ENCODE results near the gene THBS1. TPM values are rescaled to one million over a fixed set of nuclear protein-coding genes. Genes with fewer than 3 reads are reported as not detected.

THBS1 gene
- total RNA-seq, 1 experiment from 2014 or later, result 499 TPM

DNA sequence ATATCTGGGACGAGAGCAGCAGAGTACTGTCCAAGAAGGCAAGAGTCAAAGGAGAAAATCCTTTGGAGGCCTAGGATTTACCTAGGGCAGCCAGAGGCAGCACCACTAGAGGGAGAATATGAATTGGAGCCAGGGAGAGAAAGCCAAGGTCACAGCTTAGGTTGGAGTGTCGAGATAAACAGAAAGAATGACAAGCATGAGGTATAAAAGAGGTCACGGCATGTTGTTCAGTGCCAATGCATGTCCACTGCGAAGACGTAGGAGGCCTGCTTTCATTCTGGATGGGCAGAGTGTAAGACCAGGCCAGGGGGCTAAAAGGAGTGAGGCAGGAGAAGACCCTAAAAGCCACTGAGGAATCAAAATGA, 47.2 kb downstream of the THBS1 start:
- Histone ChIP-seq H3K27me3 (replicated peaks) (no peaks in the 10 kb centered on the region), H3K27ac (no peak overlapping the region), H3K4me3 (no peak overlapping the region), H3K4me1 (replicated peaks) (peaks cover 45% of the 10 kb centered on the region), H3K36me3 (no peaks in the 10 kb centered on the region), H3K9me3 (replicated peaks) (no peaks in the 10 kb centered on the region)
- no peak for DNase-seq (ENCODE audit: low read depth in 1 of 2, low spot score in 2 of 2)

DNA sequence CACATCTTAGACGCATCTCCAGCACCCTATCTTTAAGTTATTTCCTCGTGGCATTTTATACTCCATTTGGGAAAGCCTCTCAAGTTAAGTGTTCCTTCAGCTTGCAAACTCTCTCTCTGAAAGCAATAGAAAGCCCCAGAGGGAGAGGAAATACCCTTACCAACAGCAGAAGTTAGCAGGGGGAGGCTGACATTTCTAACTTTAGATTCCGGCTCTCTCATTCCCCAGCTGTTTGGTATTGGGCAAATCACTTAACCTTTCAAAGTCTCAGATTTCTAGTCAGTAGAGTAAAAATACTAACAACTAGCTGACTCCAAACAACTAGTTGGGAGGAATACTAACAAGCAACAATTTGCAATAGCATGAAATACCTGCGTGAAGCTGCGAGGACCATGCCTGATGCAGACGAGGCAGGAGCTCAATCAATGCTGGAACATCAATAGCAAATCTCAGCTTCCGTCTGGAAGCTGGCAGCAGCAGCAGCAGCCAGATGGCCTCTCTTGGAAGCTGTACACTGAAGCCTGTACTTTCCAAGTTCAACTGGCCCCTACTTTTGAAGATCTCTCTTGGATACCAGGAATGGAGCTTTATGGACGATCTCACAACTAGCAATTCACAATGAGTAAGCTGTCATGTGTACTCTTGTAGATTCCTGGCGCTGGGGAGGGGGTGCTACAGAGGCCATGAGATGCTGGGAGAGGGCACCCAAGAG, 47.8 kb downstream of the THBS1 start:
- Histone ChIP-seq H3K27me3 (replicated peaks) (no peaks in the 10 kb centered on the region), H3K4me1 (replicated peaks) (peaks cover 45% of the 10 kb centered on the region), H3K9me3 (replicated peaks) (no peaks in the 10 kb centered on the region), H3K4me3 (no peak overlapping the region), H3K36me3 (no peaks in the 10 kb centered on the region), H3K27ac (no peak overlapping the region)
- no peak for DNase-seq (ENCODE audit: low read depth in 1 of 2, low spot score in 2 of 2)

DNA sequence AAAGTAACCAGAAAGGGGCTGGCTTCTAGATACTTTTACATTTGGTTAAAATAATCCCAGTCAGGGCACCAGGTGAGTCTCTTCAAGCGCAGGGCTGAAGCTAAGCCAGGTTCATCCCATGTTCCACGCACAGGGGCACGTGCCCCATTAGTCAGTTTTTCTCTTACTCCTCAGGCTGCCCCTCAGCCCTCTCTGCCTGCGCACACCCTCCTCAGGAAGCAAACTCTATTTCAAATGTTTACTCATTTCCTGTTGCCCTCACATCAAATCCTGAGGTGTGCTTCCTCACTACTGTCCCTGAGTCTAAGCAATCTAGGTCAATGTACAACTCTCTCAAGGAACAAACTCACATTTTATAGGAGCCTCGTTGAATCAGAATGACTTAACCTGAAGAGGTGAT, 48.5 kb downstream of the THBS1 start:
- H3K27ac ChIP-seq, result peak overlapping the region; percentile 21; the same call in 1 of the 2 replicates
- H3K9me3 ChIP-seq (replicated peaks), result no peaks in the 10 kb centered on the region; the same call in 1 of the 2 replicates
- peaks cover 39% of the 10 kb centered on the region for H3K4me1 ChIP-seq (replicated peaks)
- DNase-seq (ENCODE audit: low read depth in 1 of 2, low spot score in 2 of 2), result peak in 1 of 2 experiments; percentile 18
- H3K4me3 ChIP-seq, result no peak overlapping the region
- no peaks in the 10 kb centered on the region for H3K27me3 ChIP-seq (replicated peaks)
- no peaks in the 10 kb centered on the region for H3K36me3 ChIP-seq

DNA sequence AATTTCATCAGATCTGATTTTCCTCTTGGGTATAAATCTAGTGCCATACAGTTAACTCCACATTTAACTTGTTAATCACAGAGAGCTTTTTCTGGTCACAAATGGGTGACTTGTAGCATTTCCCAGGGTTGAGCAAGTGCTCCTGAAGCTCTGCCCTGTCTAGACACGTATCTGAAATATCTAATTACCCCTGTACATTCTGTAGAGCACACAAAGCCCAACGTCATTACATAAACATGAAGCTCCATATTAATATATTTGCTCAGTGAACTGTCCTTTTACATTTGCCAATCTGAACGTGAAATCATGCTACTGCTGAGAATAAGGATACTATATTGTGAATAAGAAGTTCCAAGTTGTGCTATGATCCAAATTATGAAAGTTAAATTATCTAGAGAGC, 49.0 kb downstream of the THBS1 start:
- DNase-seq (ENCODE audit: low read depth in 1 of 2, low spot score in 2 of 2), result no peak
- Histone ChIP-seq H3K27ac (peak overlapping the region; percentile 21; the same call in 1 of the 2 replicates), H3K4me1 (replicated peaks) (peaks cover 34% of the 10 kb centered on the region)

DNA sequence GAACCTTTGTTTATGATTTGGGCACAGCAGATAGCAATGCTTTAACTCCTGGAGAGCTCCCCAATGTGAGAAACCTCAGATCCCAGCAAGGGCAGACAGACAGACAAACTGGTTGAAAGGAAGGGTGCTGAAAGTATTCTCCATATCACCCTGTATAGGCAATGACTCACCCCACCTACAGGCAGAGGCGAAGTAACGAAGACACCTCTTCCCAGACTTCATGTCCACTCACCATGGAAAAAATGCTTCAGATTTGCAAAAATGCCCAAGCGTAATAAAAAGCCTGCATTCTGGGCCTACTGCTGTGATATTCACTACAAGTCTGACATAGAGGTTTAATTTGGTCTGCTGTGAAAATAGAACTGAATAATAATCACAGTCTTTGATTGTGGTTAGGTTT, 50.5 kb downstream of the THBS1 start:
- Histone ChIP-seq H3K27me3 (replicated peaks) (no peaks in the 10 kb centered on the region), H3K9me3 (replicated peaks) (no peaks in the 10 kb centered on the region; the same call in 1 of the 2 replicates), H3K4me1 (replicated peaks) (peaks cover 19% of the 10 kb centered on the region), H3K27ac (no peak overlapping the region), H3K36me3 (no peaks in the 10 kb centered on the region), H3K4me3 (no peak overlapping the region)
- no peak for DNase-seq (ENCODE audit: low read depth in 1 of 2, low spot score in 2 of 2)

More for the DNA sequence above, 49.0 kb downstream of the THBS1 start:
- Histone ChIP-seq H3K36me3 (no peaks in the 10 kb centered on the region), H3K27me3 (replicated peaks) (no peaks in the 10 kb centered on the region), H3K4me3 (no peak overlapping the region), H3K9me3 (replicated peaks) (no peaks in the 10 kb centered on the region; the same call in 1 of the 2 replicates)

DNA sequence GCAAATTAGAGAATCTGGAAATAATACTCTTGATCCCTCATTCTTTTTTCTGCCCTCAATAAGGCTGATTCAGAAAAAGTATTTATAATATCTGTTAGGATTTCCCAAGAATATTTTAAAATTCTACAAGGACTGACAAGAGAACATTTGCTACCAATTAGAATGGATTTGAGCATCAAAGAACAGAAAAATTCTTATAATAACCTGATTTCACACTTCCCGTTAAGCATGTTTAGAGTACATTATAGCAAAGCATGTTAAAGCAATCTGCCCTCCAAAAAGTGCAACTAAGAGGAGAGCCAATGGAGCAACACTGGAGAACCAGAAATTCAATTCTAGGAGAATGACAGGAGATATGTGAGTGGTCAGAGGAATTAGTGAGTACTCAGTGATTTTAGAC, 57.2 kb downstream of the THBS1 start:
- no peak overlapping the region for H3K4me3 ChIP-seq
- peaks cover 23% of the 10 kb centered on the region for H3K4me1 ChIP-seq (replicated peaks)
- no peaks in the 10 kb centered on the region for H3K36me3 ChIP-seq
- no peaks in the 10 kb centered on the region; the same call in 1 of the 2 replicates for H3K9me3 ChIP-seq (replicated peaks)
- DNase-seq (ENCODE audit: low read depth in 1 of 2, low spot score in 2 of 2), result no peak
- no peak overlapping the region for H3K27ac ChIP-seq
- H3K27me3 ChIP-seq (replicated peaks), result no peaks in the 10 kb centered on the region

DNA sequence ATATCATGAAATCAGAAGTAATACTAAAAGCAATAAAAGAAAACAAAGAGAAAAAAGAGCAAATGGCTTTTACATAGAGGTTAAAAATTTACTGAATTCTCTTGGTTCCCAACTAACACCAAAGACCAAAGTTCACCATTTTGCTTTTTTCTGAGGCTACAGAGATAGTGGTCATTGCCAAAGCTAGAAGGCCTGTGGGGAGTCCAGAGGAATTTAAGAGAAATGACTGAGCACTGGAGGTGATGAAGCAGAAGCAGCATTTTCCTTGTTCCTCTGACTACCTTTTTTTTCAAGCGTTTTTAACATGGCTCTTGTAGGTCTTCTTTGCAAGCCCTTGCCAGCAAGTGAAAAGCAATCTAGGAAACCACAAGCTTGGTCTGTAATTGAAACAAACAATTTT, 58.2 kb downstream of the THBS1 start:
- Histone ChIP-seq H3K4me1 (replicated peaks) (peaks cover 24% of the 10 kb centered on the region), H3K27ac (no peak overlapping the region), H3K27me3 (replicated peaks) (no peaks in the 10 kb centered on the region), H3K4me3 (no peak overlapping the region), H3K36me3 (no peaks in the 10 kb centered on the region), H3K9me3 (replicated peaks) (no peaks in the 10 kb centered on the region; the same call in 1 of the 2 replicates)
- DNase-seq (ENCODE audit: low read depth in 1 of 2, low spot score in 2 of 2), result no peak

DNA sequence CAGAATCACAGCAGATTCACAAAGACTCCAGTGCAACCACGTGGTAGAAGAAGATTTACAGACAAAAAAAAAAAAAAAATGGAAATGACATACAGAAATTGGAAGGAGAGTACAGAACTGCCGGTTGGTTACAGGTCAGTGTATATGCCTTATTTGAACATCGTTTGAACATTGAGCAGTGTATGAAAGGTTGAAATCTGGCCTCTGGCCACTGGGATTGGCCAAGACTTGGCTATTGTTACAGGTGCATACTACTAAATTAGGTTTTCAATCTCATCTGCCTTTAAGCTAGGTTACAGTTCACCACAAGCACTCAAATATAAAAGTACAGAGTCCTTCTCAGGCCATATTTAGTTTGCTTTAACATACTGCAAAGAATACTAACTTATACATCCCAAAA, 59.8 kb downstream of the THBS1 start:
- Histone ChIP-seq H3K27ac (no peak overlapping the region), H3K4me1 (replicated peaks) (peaks cover 24% of the 10 kb centered on the region), H3K27me3 (replicated peaks) (no peaks in the 10 kb centered on the region), H3K36me3 (no peaks in the 10 kb centered on the region), H3K9me3 (replicated peaks) (no peaks in the 10 kb centered on the region), H3K4me3 (no peak overlapping the region)
- no peak for DNase-seq (ENCODE audit: low read depth in 1 of 2, low spot score in 2 of 2)

DNA sequence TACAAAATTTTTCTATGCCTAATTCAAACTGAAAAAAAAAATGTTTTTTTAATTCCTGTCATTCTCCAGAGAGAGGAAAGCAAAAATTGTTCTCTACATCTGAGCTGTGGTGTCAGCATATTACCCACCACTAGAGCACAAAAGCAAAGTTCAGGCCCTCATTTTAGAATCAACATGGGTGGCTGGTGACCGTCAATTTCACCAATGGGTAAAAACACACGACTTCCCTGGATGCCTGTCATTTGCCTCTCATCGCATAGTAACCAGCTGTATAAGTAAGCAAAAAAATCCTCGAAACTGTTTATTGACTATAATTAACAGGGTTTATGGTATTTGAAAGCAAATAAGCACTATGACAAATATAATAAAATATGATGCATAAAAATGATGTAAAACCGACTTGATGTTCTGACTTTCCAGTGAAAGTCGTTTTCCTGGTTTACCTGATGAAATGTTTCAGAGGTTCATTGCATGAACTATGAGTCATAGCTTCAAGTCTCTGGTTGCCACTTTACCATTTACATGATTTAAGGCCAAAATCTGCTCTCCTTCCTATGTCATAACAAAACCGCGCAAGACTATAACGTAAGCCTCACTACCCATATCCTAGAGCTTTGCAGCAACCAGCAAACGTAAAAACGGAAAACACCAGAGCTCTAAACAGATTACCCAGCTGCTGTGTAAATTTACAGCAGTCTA, 60.5 kb downstream of the THBS1 start:
- peaks cover 24% of the 10 kb centered on the region for H3K4me1 ChIP-seq (replicated peaks)
- no peaks in the 10 kb centered on the region for H3K9me3 ChIP-seq (replicated peaks)
- H3K36me3 ChIP-seq, result no peaks in the 10 kb centered on the region
- H3K27me3 ChIP-seq (replicated peaks), result no peaks in the 10 kb centered on the region
- no peak overlapping the region for H3K4me3 ChIP-seq
- H3K27ac ChIP-seq, result peak overlapping the region; percentile 63
- no peak for DNase-seq (ENCODE audit: low read depth in 1 of 2, low spot score in 2 of 2)

DNA sequence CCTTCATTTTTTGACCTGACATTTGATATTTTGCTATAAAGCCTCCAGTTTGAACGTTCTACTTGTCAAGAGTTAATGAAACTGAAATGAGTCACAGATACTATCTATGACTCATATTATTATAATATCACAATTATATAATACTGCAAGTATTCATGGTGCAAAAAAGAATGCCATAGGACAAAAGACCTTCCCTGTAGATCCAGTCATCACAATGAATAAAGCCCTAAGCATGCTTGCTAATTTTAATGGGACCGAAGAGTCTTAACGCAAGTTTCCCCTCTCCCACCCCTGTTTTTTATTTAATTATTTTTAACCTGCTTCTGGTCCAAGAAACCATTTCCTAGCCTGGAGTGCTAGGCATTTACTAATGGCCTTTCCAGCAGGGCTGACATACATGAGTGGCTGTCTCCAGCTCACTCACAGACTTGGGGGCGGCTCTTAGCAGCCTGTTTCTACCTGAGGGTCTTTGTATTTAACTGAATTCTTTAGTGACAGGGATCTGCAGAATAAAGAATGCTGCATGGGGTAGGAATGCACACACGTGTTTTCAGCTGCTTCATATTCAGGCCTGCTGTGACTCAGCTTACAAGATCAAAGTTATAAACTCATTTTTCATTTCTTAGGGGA, 61.2 kb downstream of the THBS1 start:
- Histone ChIP-seq H3K36me3 (no peaks in the 10 kb centered on the region), H3K27ac (peak overlapping the region; percentile 63), H3K4me1 (replicated peaks) (peaks cover 24% of the 10 kb centered on the region), H3K27me3 (replicated peaks) (no peaks in the 10 kb centered on the region), H3K9me3 (replicated peaks) (no peaks in the 10 kb centered on the region), H3K4me3 (no peak overlapping the region)
- DNase-seq (ENCODE audit: low read depth in 1 of 2, low spot score in 2 of 2), result peak in 1 of 2 experiments; percentile 63

DNA sequence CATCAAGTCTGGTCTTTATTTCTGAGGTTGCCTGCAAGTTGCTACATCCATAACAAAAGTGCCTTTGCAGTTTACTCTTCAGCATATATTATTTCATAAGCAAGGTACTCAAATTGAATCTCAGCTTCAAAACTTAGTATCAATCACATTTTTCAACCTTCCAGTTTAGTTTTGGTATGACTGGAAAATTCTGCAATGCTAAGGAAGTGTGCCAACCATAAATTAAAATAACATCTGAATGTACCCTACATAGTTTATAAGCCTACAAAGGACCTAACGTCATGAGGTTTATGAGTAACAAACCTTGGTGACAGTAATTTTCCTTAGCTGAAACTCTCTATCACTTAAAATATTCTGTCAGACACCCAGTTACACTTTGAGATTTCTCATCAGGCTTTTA, 62.8 kb downstream of the THBS1 start:
- no peak overlapping the region for H3K27ac ChIP-seq
- peaks cover 24% of the 10 kb centered on the region for H3K4me1 ChIP-seq (replicated peaks)
- no peaks in the 10 kb centered on the region for H3K27me3 ChIP-seq (replicated peaks)
- no peaks in the 10 kb centered on the region for H3K9me3 ChIP-seq (replicated peaks)
- H3K36me3 ChIP-seq, result no peaks in the 10 kb centered on the region
- DNase-seq (ENCODE audit: low read depth in 1 of 2, low spot score in 2 of 2), result no peak
- H3K4me3 ChIP-seq, result no peak overlapping the region

DNA sequence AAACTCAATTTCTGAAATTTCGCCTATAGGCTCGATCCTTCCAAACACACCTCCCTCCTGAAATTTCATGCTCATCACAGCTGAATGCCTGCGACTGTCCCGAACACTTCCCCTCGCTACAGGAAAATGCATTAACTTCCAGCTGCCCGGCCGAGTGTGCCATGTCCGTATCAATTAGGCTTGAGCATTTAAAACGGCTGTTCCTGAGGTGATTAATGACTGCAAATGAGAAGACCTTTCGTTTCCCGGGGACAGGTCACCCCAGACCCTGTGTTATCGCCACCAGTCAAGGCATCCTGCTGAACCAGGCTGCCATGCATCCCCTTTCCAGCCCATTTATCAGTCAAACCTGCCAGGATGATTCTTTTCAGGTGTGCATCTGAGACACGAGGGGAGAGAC, 63.3 kb downstream of the THBS1 start:
- H3K27me3 ChIP-seq (replicated peaks), result no peaks in the 10 kb centered on the region
- peaks cover 24% of the 10 kb centered on the region for H3K4me1 ChIP-seq (replicated peaks)
- H3K36me3 ChIP-seq, result no peaks in the 10 kb centered on the region
- H3K9me3 ChIP-seq (replicated peaks), result no peaks in the 10 kb centered on the region
- no peak overlapping the region for H3K4me3 ChIP-seq
- H3K27ac ChIP-seq, result no peak overlapping the region
- no peak for DNase-seq (ENCODE audit: low read depth in 1 of 2, low spot score in 2 of 2)

DNA sequence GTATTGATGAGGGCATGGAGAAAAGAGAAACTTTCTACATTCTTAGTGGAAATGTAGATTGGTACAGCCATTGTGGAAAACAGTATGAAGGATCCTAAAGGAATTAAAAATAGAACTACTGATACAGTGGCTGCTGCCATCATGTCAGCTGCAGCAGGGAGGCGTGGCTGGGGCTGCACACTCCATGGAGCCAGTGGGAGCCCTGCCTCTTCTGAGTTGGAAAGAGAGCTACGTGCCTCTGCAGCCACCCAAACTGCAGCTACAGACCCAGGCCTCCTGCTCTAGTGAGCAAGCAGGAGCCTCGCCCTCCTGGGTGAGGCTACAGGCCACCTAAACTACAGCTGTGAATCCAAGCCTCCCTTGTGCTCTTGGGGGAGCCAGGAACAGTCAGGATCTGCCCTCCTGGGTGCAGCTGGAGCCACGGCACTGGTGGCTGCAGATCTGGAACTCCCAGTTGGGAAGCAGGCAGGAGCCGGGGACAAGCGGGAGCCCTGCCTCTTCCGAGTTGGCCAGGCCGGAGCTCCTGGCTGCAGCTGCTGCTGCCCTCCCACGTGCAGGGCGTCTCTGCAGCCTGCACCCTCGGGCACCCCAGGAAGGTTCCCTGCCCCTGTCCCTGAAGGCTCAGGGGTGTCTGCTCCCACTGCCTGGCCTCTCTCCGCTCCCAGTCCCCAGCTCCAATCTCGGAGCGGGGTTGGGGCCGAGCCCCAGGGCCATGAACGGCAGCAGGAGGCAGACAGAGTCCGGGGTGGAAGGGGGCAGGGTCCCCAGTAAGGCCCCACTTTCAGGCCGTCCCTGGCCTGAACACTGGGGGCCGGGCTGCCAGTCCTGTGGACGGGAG, 64.5 kb downstream of the THBS1 start:
- no peaks in the 10 kb centered on the region for H3K36me3 ChIP-seq
- no peak overlapping the region for H3K4me3 ChIP-seq
- H3K9me3 ChIP-seq (replicated peaks), result no peaks in the 10 kb centered on the region
- H3K4me1 ChIP-seq (replicated peaks), result peaks cover 24% of the 10 kb centered on the region
- H3K27ac ChIP-seq, result no peak overlapping the region
- H3K27me3 ChIP-seq (replicated peaks), result no peaks in the 10 kb centered on the region
- DNase-seq (ENCODE audit: low read depth in 1 of 2, low spot score in 2 of 2), result no peak

Measured in SJSA1 (cell line).